Measurements from ENCODE around the gene DNHD1. TPM values are rescaled to one million over a fixed set of nuclear protein-coding genes. Genes with fewer than 3 reads are reported as not detected.

DNHD1 gene
- total RNA-seq, 1 experiment from 2014 or later: 10.6 TPM

DNA sequence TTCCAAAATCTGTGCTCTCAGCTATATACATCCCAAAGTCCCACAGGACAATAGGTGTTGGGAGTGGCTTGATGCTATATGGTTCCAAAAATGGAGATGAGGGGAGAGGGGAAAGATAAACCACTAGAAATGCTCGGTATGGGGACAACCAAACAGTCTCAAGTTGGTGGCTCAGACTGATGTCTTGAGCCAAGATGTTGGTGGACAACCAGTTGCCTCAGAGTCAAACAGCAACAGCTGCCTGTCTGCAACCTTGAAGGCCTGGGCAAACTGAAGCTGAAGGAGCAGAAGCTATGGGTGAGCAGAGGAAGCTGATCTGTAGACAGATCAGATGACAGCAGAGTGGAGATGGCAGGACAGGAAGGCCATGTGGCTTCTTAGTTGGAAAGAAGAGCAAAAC lies 102.4 kb downstream of the DNHD1 start:
- intact Hi-C loops (cut with micrococcal nuclease; ENCODE audit: unreplicated experiment): loop anchor here (5.0 kb wide), 1 partner anchor 67 kb away; no protein-coding TSS in a partner anchor
- TF ChIP-seq SIN3A (IDR thresholded peaks at IDR 0.05; ENCODE audit: borderline replicate concordance, insufficient read depth, low read depth, low read length) (no peak), CTCF (IDR thresholded peaks at IDR 0.05) (no peak), REST (IDR thresholded peaks at IDR 0.05; ENCODE audit: insufficient read depth in 1 of 2, low read depth in 2 of 2, low read length in 1 of 2) (no peak), POLR2AphosphoS5 (IDR thresholded peaks at IDR 0.05; ENCODE audit: low read depth, low read length) (no peak), TCF7L2 (IDR thresholded peaks at IDR 0.05; ENCODE audit: low read depth, low read length) (no peak)
- ChIA-PET CTCF (no interaction called here), POLR2A (interaction anchor here (0.6 kb wide), 1 partner anchor 103 kb away, joined by 8 read pairs; the partner anchor contains the start of gene DNHD1)
- ATAC-seq (no peak), DNase-seq (ENCODE audit: low read depth, low spot score) (no peak)
- no peaks in the 10 kb centered on the region for H3K27me3 ChIP-seq (ENCODE audit: control insufficient read depth, insufficient read depth, low read length)
- in situ Hi-C loops (cut with HindIII; ENCODE audit: low pct_unique_long_range_greater_than_20kb, low sequenced_read_pairs): no loop called here
- peaks cover 8% of the 10 kb centered on the region for H3K4me1 ChIP-seq (ENCODE audit: control insufficient read depth, insufficient read depth, low read length)
- BruUV-seq (replicated peaks): no TSS peak
- H3K36me3 ChIP-seq (ENCODE audit: control insufficient read depth, insufficient read depth, low read length): peaks cover 12% of the 10 kb centered on the region
- no peak overlapping the region for H3K4me3 ChIP-seq (ENCODE audit: low read depth in 2 of 2, low read length in 2 of 2)
- H3K9me3 ChIP-seq (ENCODE audit: control insufficient read depth, insufficient read depth, low read depth, low read length): no peaks in the 10 kb centered on the region
- H3K27ac ChIP-seq (ENCODE audit: low read length): no peak overlapping the region

- intact Hi-C loops (cut with micrococcal nuclease; ENCODE audit: unreplicated experiment): loop anchor here (5.0 to 10.0 kb wide), 2 partner anchors 68 to 225 kb away; no protein-coding TSS in a partner anchor
- no peaks in the 10 kb centered on the region for H3K9me3 ChIP-seq (ENCODE audit: control insufficient read depth, insufficient read depth, low read depth, low read length)
- no peak overlapping the region for H3K27ac ChIP-seq (ENCODE audit: low read length)
- TF ChIP-seq POLR2AphosphoS5 (IDR thresholded peaks at IDR 0.05; ENCODE audit: low read depth, low read length) (no peak), REST (IDR thresholded peaks at IDR 0.05; ENCODE audit: insufficient read depth in 1 of 2, low read depth in 2 of 2, low read length in 1 of 2) (no peak), TCF7L2 (IDR thresholded peaks at IDR 0.05; ENCODE audit: low read depth, low read length) (no peak), SIN3A (IDR thresholded peaks at IDR 0.05; ENCODE audit: borderline replicate concordance, insufficient read depth, low read depth, low read length) (no peak), CTCF (IDR thresholded peaks at IDR 0.05) (no peak)
- DNase-seq (ENCODE audit: low read depth, low spot score): no peak
- H3K27me3 ChIP-seq (ENCODE audit: control insufficient read depth, insufficient read depth, low read length): no peaks in the 10 kb centered on the region
- CTCF ChIA-PET: no interaction called here
- no peak for ATAC-seq
- in situ Hi-C loops (cut with HindIII; ENCODE audit: low pct_unique_long_range_greater_than_20kb, low sequenced_read_pairs): no loop called here
- H3K36me3 ChIP-seq (ENCODE audit: control insufficient read depth, insufficient read depth, low read length): peaks cover 12% of the 10 kb centered on the region
- POLR2A ChIA-PET: interaction anchor here (0.6 kb wide), 1 partner anchor 103 kb away, joined by 8 read pairs; the partner anchor contains the start of gene DNHD1
- BruUV-seq (replicated peaks): no TSS peak
- peaks cover 12% of the 10 kb centered on the region for H3K4me1 ChIP-seq (ENCODE audit: control insufficient read depth, insufficient read depth, low read length)
- H3K4me3 ChIP-seq (ENCODE audit: low read depth in 2 of 2, low read length in 2 of 2): no peak overlapping the region
Observed at GRCh38 chr11:6599881-6600390, 102.9 kb downstream of the DNHD1 start.

Measured in Panc1 (cell line).